C4-2B (cell line): ENCODE results near the gene MEA1.

ENCODE experiments used
- H3K27ac ChIP-seq: fragments of 450-650 bp; 2 replicates; pipeline ENCODE4 v1.5.1; 2017
- CTCF ChIP-seq: fragments of 450-650 bp; conservative IDR thresholded peaks from 2 replicates; pipeline ENCODE4 v1.5.1; 2017; ENCODE audit warnings: mild to moderate bottlenecking
- ZFX ChIP-seq: fragments of 450-650 bp; IDR thresholded peaks from 2 replicates; pipeline ENCODE4 v1.6.1; 2017

MEA1 gene

GRCh38 chr6:43058531-43058930, 44.8 kb upstream of the MEA1 start:
- H3K27ac ChIP-seq, result peak overlapping the region; percentile 82
- no peak for TF ChIP-seq ZFX
- TF ChIP-seq CTCF, result no peak

GRCh38 chr6:43055966-43056365, 42.2 kb upstream of the MEA1 start:
- TF ChIP-seq CTCF (no peak), ZFX (no peak)
- H3K27ac ChIP-seq, result no peak overlapping the region

GRCh38 chr6:43054206-43054943, 40.6 kb upstream of the MEA1 start:
- peak overlapping the region; percentile 90 for H3K27ac ChIP-seq
- TF ChIP-seq CTCF (no peak), ZFX (no peak)

GRCh38 chr6:43053545-43054205, 39.9 kb upstream of the MEA1 start, which contains the start of gene CUL7:
CUL7 (minus strand) TSS chr6:43053851; CDS start chr6:43052788, 1,063 bp downstream.
- H3K27ac ChIP-seq, result peak within 1 kb of the TSS; percentile 90
- no peak for TF ChIP-seq CTCF
- TF ChIP-seq ZFX, result peak; percentile 68; the same call in 1 of the 2 replicates

GRCh38 chr6:43052842-43053544, 39.2 kb upstream of the MEA1 start:
- no peak for TF ChIP-seq CTCF
- no peak for TF ChIP-seq ZFX
- peak overlapping the region; percentile 90 for H3K27ac ChIP-seq

GRCh38 chr6:43052225-43052841, 38.6 kb upstream of the MEA1 start:
- TF ChIP-seq ZFX, result no peak
- TF ChIP-seq CTCF, result no peak
- H3K27ac ChIP-seq, result peak overlapping the region; percentile 90; the same call in 1 of the 2 replicates
